HCT116 (cell line): Measurements from ENCODE around the gene SEC61A2.

Experiments used
- ATF3 ChIP-seq: IDR thresholded peaks from 2 replicates; pipeline ENCODE4 v1.6.1; 2012
- CTCF ChIP-seq, 3 experiments: fragments of 200-600 bp in 1 of 3; sonication (generic) in 1 of 3; IDR thresholded peaks in 2 of 3; conservative IDR thresholded peaks in 1 of 3; 2 replicates each; pipeline ENCODE4 v1.5.1; 2012 to 2017; ENCODE audit warnings: low read depth in 2 of 3, low read length in 2 of 3, antibody characterized with exemption in 1 of 3, borderline replicate concordance in 1 of 3, control low read depth in 1 of 3, mild to moderate bottlenecking in 1 of 3, mixed read lengths in 1 of 3, mixed run types in 1 of 3, moderate library complexity in 1 of 3; ENCODE audit not compliant: insufficient read depth in 1 of 3
- EZH2 ChIP-seq: fragments of 200-600 bp; sonication (generic); IDR thresholded peaks from 2 replicates; pipeline ENCODE4 v1.6.1; 2017; ENCODE audit warnings: antibody characterized with exemption, mixed run types
- MAX ChIP-seq: IDR thresholded peaks from 2 replicates; pipeline ENCODE4 v1.6.1; 2012
- POLR2A ChIP-seq: IDR thresholded peaks from 2 replicates; pipeline ENCODE4 v1.7.0; 2011; ENCODE audit warnings: borderline replicate concordance; ENCODE audit not compliant: insufficient read depth, insufficient read length; ENCODE audit errors: extremely low read depth
- REST ChIP-seq: IDR thresholded peaks from 2 replicates; pipeline ENCODE4 v1.6.1; 2012; ENCODE audit warnings: low read depth
- SIN3A ChIP-seq: IDR thresholded peaks from 2 replicates; pipeline ENCODE4 v1.6.1; 2012; ENCODE audit warnings: low read depth
- ZBTB33 ChIP-seq: IDR thresholded peaks from 2 replicates; pipeline ENCODE4 v1.6.1; 2011; ENCODE audit warnings: mild to moderate bottlenecking, low read length, moderate library complexity; ENCODE audit not compliant: insufficient replicate concordance; ENCODE audit errors: extremely low read depth

GRCh38 chr10:12188656-12189055 lies 59.2 kb downstream of the SEC61A2 start:
- no peak for TF ChIP-seq MAX
- no peak for TF ChIP-seq CTCF (IDR thresholded peaks at IDR 0.05 in 2 of 3, conservative IDR thresholded peaks at IDR 0.05 in 1 of 3; ENCODE audit: borderline replicate concordance in 1 of 3, insufficient read depth in 1 of 3, low read depth in 2 of 3, low read length in 2 of 3)
- no peak for TF ChIP-seq REST
- TF ChIP-seq SIN3A = no peak
- no peak for TF ChIP-seq ZBTB33
- no peak for TF ChIP-seq EZH2
- TF ChIP-seq POLR2A = no peak
- no peak for TF ChIP-seq ATF3
